T-helper 2 cell treated with Interferon-gamma antibody and Interleukin-4, amounts not matched to agents 5 μg/mL and 100 μg/mL, for 36 hours (primary cell): Measurements from ENCODE around the gene PIP5K1B.

Experiments
- DNase-seq: peaks from one replicate; pipeline ENCODE4 v3.0.0; 2021; ENCODE audit warnings: low spot score
- H3K27ac Mint-ChIP-seq: one replicate; pipeline ENCODE4 v1.8.0; 2021; ENCODE audit warnings: mild to moderate bottlenecking, mixed read lengths
- H3K27me3 Mint-ChIP-seq: one replicate; pipeline ENCODE4 v1.8.0; 2021; ENCODE audit warnings: low read depth, mixed read lengths
- H3K36me3 Mint-ChIP-seq: one replicate; pipeline ENCODE4 v1.8.0; 2021; ENCODE audit warnings: low read depth, mixed read lengths
- H3K4me1 Mint-ChIP-seq: one replicate; pipeline ENCODE4 v1.8.0; 2021; ENCODE audit warnings: low read depth, mixed read lengths
- H3K4me3 Mint-ChIP-seq: one replicate; pipeline ENCODE4 v1.8.0; 2022; ENCODE audit warnings: mild to moderate bottlenecking, moderate library complexity, mixed read lengths
- H3K9me3 Mint-ChIP-seq: one replicate; pipeline ENCODE4 v1.8.0; 2021; ENCODE audit warnings: mixed read lengths

Gene PIP5K1B

GRCh38 chr9:68738358-68738757 lies 33.3 kb downstream of the PIP5K1B start:
- H3K9me3 Mint-ChIP-seq, result no peaks in the 10 kb centered on the region
- H3K36me3 Mint-ChIP-seq, result no peaks in the 10 kb centered on the region
- no peaks in the 10 kb centered on the region for H3K4me1 Mint-ChIP-seq
- no peak overlapping the region for H3K27ac Mint-ChIP-seq
- H3K4me3 Mint-ChIP-seq, result no peak overlapping the region
- DNase-seq, result no peak
- no peaks in the 10 kb centered on the region for H3K27me3 Mint-ChIP-seq

- no peaks in the 10 kb centered on the region for H3K36me3 Mint-ChIP-seq
- no peaks in the 10 kb centered on the region for H3K9me3 Mint-ChIP-seq
- H3K27me3 Mint-ChIP-seq, result no peaks in the 10 kb centered on the region
- peaks cover 3% of the 10 kb centered on the region for H3K4me1 Mint-ChIP-seq
- no peak overlapping the region for H3K4me3 Mint-ChIP-seq
- H3K27ac Mint-ChIP-seq, result no peak overlapping the region
- DNase-seq, result no peak
These were observed 34.7 kb downstream of the PIP5K1B start for GRCh38 chr9:68739621-68740174.

- Mint-ChIP-seq H3K36me3 (no peaks in the 10 kb centered on the region), H3K27ac (no peak overlapping the region), H3K27me3 (no peaks in the 10 kb centered on the region)
These were observed 35.5 kb downstream of the PIP5K1B start for GRCh38 chr9:68740561-68740960.

GRCh38 chr9:68741234-68741633 lies 36.2 kb downstream of the PIP5K1B start:
- Mint-ChIP-seq H3K4me1 (peaks cover 4% of the 10 kb centered on the region), H3K27ac (no peak overlapping the region), H3K27me3 (no peaks in the 10 kb centered on the region), H3K4me3 (no peak overlapping the region), H3K9me3 (no peaks in the 10 kb centered on the region), H3K36me3 (no peaks in the 10 kb centered on the region)
- no peak for DNase-seq

More at GRCh38 chr9:68740561-68740960, 35.5 kb downstream of the PIP5K1B start:
- peaks cover 4% of the 10 kb centered on the region for H3K4me1 Mint-ChIP-seq
- H3K4me3 Mint-ChIP-seq, result no peak overlapping the region
- H3K9me3 Mint-ChIP-seq, result no peaks in the 10 kb centered on the region
- no peak for DNase-seq

- Mint-ChIP-seq H3K9me3 (no peaks in the 10 kb centered on the region), H3K27me3 (no peaks in the 10 kb centered on the region), H3K4me3 (no peak overlapping the region), H3K27ac (no peak overlapping the region), H3K36me3 (no peaks in the 10 kb centered on the region), H3K4me1 (peaks cover 6% of the 10 kb centered on the region)
- DNase-seq, result no peak
These were observed 36.8 kb downstream of the PIP5K1B start for GRCh38 chr9:68741704-68742332.

- peaks cover 9% of the 10 kb centered on the region for H3K4me1 Mint-ChIP-seq
- no peak overlapping the region for H3K27ac Mint-ChIP-seq
- H3K36me3 Mint-ChIP-seq, result no peaks in the 10 kb centered on the region
- no peaks in the 10 kb centered on the region for H3K27me3 Mint-ChIP-seq
- no peak overlapping the region for H3K4me3 Mint-ChIP-seq
- no peak for DNase-seq
- H3K9me3 Mint-ChIP-seq, result no peaks in the 10 kb centered on the region
These were observed 37.3 kb downstream of the PIP5K1B start for GRCh38 chr9:68742333-68742730.

GRCh38 chr9:68744426-68744825 lies 39.4 kb downstream of the PIP5K1B start:
- Mint-ChIP-seq H3K4me1 (peaks cover 9% of the 10 kb centered on the region), H3K36me3 (no peaks in the 10 kb centered on the region), H3K4me3 (no peak overlapping the region), H3K27ac (no peak overlapping the region), H3K27me3 (no peaks in the 10 kb centered on the region), H3K9me3 (no peaks in the 10 kb centered on the region)
- no peak for DNase-seq

GRCh38 chr9:68746525-68746924 lies 41.5 kb downstream of the PIP5K1B start:
- Mint-ChIP-seq H3K27me3 (no peaks in the 10 kb centered on the region), H3K9me3 (no peaks in the 10 kb centered on the region), H3K27ac (no peak overlapping the region), H3K36me3 (no peaks in the 10 kb centered on the region), H3K4me3 (no peak overlapping the region), H3K4me1 (peaks cover 9% of the 10 kb centered on the region)
- DNase-seq, result no peak

GRCh38 chr9:68747043-68747533 lies 42.0 kb downstream of the PIP5K1B start:
- no peaks in the 10 kb centered on the region for H3K36me3 Mint-ChIP-seq
- no peak overlapping the region for H3K27ac Mint-ChIP-seq
- no peak for DNase-seq
- no peaks in the 10 kb centered on the region for H3K9me3 Mint-ChIP-seq
- H3K27me3 Mint-ChIP-seq, result no peaks in the 10 kb centered on the region
- no peak overlapping the region for H3K4me3 Mint-ChIP-seq
- H3K4me1 Mint-ChIP-seq, result peaks cover 9% of the 10 kb centered on the region

- peaks cover 9% of the 10 kb centered on the region for H3K4me1 Mint-ChIP-seq
- no peak overlapping the region for H3K4me3 Mint-ChIP-seq
- DNase-seq, result no peak
- H3K9me3 Mint-ChIP-seq, result no peaks in the 10 kb centered on the region
- H3K27me3 Mint-ChIP-seq, result peaks cover 2% of the 10 kb centered on the region
- H3K27ac Mint-ChIP-seq, result no peak overlapping the region
- no peaks in the 10 kb centered on the region for H3K36me3 Mint-ChIP-seq
These were observed 44.1 kb downstream of the PIP5K1B start for GRCh38 chr9:68749135-68749534.

- Mint-ChIP-seq H3K27ac (no peak overlapping the region), H3K27me3 (peaks cover 2% of the 10 kb centered on the region), H3K4me3 (no peak overlapping the region), H3K9me3 (no peaks in the 10 kb centered on the region), H3K4me1 (peaks cover 6% of the 10 kb centered on the region), H3K36me3 (no peaks in the 10 kb centered on the region)
- no peak for DNase-seq
These were observed 44.6 kb downstream of the PIP5K1B start for GRCh38 chr9:68749579-68750159.

- Mint-ChIP-seq H3K4me3 (no peak overlapping the region), H3K27ac (no peak overlapping the region), H3K27me3 (peaks cover 2% of the 10 kb centered on the region), H3K4me1 (peaks cover 4% of the 10 kb centered on the region), H3K9me3 (no peaks in the 10 kb centered on the region), H3K36me3 (no peaks in the 10 kb centered on the region)
- no peak for DNase-seq
These were observed 45.2 kb downstream of the PIP5K1B start for GRCh38 chr9:68750255-68750654.

- no peak overlapping the region for H3K27ac Mint-ChIP-seq
- H3K9me3 Mint-ChIP-seq, result no peaks in the 10 kb centered on the region
- H3K4me1 Mint-ChIP-seq, result peaks cover 4% of the 10 kb centered on the region
- H3K4me3 Mint-ChIP-seq, result no peak overlapping the region
- no peaks in the 10 kb centered on the region for H3K36me3 Mint-ChIP-seq
- no peak for DNase-seq
- peaks cover 2% of the 10 kb centered on the region for H3K27me3 Mint-ChIP-seq
These were observed 45.7 kb downstream of the PIP5K1B start for GRCh38 chr9:68750786-68751185.

- no peaks in the 10 kb centered on the region for H3K9me3 Mint-ChIP-seq
- H3K27me3 Mint-ChIP-seq, result peaks cover 2% of the 10 kb centered on the region
- no peak overlapping the region for H3K4me3 Mint-ChIP-seq
- no peaks in the 10 kb centered on the region for H3K36me3 Mint-ChIP-seq
- peaks cover 4% of the 10 kb centered on the region for H3K4me1 Mint-ChIP-seq
- DNase-seq, result no peak
- no peak overlapping the region for H3K27ac Mint-ChIP-seq
These were observed 46.5 kb downstream of the PIP5K1B start for GRCh38 chr9:68751556-68751955.
